GM10266 (cell line): Measurements from ENCODE around the gene USP6.

ENCODE experiments used
- DNase-seq: peaks from one replicate; pipeline ENCODE4 v3.0.0; 2012; ENCODE audit errors: extremely low spot score
- CTCF ChIP-seq: IDR thresholded peaks from 2 replicates; pipeline ENCODE4 v1.5.1; 2012; ENCODE audit warnings: mild to moderate bottlenecking, low read depth; ENCODE audit not compliant: control insufficient read depth, insufficient read depth; ENCODE audit errors: missing control alignments

The USP6 gene

DNA sequence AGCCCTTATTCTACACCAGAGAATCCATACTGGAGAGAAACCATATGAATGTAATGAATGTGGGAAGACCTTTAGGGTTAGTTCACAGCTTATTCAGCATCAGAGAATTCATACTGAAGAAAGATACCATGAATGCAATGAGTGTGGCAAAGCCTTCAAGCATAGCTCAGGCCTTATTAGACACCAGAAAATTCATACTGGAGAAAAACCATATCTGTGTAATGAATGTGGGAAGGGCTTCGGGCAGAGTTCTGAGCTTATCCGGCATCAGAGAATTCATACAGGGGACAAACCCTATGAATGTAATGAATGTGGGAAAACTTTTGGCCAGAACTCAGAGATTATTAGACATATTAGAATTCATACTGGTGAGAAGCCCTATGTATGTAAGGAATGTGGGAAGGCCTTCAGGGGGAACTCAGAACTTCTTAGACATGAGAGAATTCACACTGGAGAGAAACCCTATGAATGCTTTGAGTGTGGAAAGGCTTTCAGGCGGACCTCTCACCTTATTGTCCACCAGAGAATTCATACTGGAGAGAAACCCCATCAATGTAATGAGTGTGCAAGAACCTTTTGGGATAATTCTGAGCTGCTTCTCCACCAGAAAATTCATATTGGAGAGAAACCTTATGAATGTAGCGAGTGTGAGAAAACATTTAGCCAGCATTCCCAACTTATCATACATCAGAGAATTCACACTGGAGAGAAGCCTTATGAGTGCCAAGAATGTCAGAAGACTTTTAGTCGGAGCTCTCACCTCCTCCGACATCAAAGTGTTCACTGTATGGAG, 23.4 kb upstream of the USP6 start:
- TF ChIP-seq CTCF, result no peak
- no peak for DNase-seq

DNA sequence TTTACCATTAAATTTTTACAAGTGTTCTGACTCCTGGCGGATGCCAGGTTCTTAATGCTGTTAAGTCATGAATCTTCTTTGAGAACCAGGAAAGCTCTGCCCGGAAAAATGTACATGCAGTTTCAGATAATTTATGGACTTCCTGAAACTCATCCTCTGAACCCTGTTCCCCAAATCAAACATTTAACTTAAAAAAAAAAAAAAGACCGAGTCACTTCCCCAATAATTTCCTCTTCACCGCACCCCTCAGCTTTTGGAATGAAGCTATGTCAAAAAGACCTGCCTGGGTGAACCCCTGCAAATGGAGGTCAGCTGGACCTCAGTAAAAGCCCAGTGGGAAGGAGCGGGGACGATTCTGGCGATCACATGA, 19.1 kb upstream of the USP6 start:
- DNase-seq, result no peak
- no peak for TF ChIP-seq CTCF

GRCh38 chr17:5097101-5097834, 18.6 kb upstream of the USP6 start:
- DNase-seq, result no peak
- TF ChIP-seq CTCF, result no peak

DNA sequence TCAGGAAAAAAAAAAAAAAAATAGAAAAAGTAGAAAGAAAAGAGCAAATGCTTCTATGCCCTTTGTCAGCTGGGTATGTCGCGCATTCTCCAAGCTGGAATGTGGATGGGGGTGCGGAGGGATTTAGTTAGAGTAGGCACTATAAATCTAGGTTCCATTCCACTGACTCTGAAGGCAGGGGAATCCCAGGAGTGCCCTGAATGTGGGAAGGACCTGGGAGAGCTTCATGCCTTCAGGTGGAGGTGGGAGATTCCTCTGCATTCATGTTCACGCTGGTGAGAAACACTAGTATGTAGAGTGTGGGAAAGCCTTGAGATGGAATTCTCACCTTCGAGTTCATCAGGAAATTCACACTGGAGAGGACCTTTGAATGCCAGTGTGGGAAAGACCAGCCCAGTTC, 16.6 kb upstream of the USP6 start:
- no peak for TF ChIP-seq CTCF
- no peak for DNase-seq

GRCh38 chr17:5100832-5101231, 15.0 kb upstream of the USP6 start:
- no peak for TF ChIP-seq CTCF
- DNase-seq, result no peak

- TF ChIP-seq CTCF, result no peak
- no peak for DNase-seq
Measured at GRCh38 chr17:5110816-5111215, 5.0 kb upstream of the USP6 start.

DNA sequence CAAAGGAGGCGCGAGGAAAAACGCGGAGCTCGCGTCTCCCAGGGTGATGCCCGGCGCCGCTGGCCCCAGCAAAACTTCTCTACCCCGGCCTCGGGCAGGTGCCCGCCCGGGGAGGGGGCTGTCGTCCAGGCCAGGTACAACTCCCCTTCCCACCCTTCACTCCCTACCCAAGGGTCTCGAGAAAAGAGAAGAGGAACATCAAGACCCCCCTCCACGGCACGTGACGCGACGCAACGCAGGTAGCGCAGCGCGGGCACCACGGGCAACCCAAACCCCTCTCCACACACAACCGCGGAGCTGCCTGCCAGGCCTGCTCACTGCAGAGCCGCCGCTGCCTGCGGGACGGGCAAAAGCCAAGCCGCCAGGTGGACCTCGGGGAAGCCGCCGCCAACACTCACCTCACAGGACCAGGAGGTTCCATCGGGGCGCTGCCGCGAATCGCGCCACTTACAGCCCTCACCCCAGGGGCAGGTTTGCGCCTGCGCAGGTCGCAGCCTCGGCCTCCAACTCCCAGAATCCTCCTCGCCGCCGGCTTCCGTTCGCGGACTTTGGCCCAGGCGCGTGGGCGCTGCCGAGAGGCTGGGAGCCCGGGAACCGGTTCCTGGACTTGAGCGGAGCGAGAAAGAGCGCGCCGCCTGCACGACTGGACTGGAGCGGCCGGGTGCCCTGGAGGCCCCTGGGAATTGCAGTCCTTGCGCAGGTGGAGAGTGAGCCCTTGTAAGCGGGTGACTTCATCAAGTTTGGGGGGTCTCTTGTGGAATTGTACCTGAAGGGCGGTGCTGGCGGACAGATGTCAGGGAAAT, 4.2 kb upstream of the USP6 start, which contains the start of gene ZNF232:
Gene ZNF232 (minus strand): TSS at position 477 of the 803 bp plus-strand sequence. CDS start 56 bp downstream, at position 421.
- no peak for TF ChIP-seq CTCF

More for the DNA sequence above, 4.2 kb upstream of the USP6 start, which contains the start of gene ZNF232:
- DNase-seq, result peak; percentile 97
